GM18951 (cell line): ENCODE results near the gene BRDT.

Experiments
- POLR2A ChIP-seq: IDR thresholded peaks from 4 replicates; pipeline ENCODE4 v1.6.1; 2011; ENCODE audit warnings: mild to moderate bottlenecking; ENCODE audit not compliant: insufficient read length, insufficient read depth; ENCODE audit errors: extremely low read depth
- in situ Hi-C: fragments of 300-500 bp; cut with MboI; formaldehyde crosslinking; loops from one replicate; pipeline ENCODE4 v1.12.0; 2022; ENCODE audit warnings: low sequenced_read_pairs, mixed read lengths, inconsistent platforms; ENCODE audit not compliant: unreplicated experiment

The BRDT gene

GRCh38 chr1:91949356-91949699, at the start of gene BRDT:
Gene BRDT (plus strand): TSS chr1:91949401. CDS start chr1:91962755, 13,354 bp downstream.
- in situ Hi-C loops: loop anchor here (25.0 kb wide), 1 partner anchor 662 kb away; no protein-coding TSS in a partner anchor
- TF ChIP-seq POLR2A: no peak

GRCh38 chr1:91900562-91900961, 48.6 kb upstream of the BRDT start:
- in situ Hi-C loops: no loop called here
- TF ChIP-seq POLR2A: no peak

DNA sequence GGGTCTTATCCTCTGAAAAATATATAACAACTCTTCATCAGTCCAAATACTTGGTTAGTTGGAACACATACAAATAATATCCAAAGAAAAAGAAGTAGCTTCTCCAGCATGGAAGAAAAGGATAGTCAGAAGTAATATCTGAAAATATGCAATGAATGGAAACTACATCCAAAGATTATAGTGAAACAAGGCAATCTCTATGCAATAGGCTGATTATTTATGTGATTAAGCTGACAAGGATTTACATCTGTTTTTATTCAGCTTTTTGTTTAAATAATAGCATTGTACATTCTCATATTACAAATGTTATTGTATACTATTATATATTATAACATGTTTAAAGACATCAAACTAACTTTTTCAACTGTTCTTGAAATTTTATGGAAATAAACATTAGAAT, 48.0 kb upstream of the BRDT start:
- TF ChIP-seq POLR2A: no peak
- in situ Hi-C loops: no loop called here

- in situ Hi-C loops: no loop called here
- TF ChIP-seq POLR2A: no peak
These were observed 36.9 kb upstream of the BRDT start for GRCh38 chr1:91912266-91912665.

GRCh38 chr1:91913018-91913417, 36.2 kb upstream of the BRDT start:
- in situ Hi-C loops: no loop called here
- no peak for TF ChIP-seq POLR2A

DNA sequence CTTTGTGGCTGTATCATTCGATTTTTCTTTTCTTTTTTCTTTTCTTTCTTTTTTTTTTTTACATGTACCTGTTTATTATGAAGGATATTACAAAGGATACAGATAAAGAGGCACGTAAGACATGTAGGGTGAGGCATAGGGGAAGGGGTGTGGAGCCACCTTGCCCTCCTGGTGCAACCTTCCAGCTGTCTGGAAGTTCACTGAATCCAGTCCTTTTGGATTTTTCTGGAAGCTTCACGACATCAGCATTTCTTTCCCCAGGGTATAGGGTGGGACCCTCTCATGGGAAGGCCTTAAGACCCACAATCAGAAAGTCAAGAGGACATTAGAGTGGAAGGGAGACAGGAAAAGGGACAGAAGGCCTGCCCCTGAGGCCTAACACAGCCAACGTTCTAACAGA, 33.2 kb upstream of the BRDT start:
- in situ Hi-C loops: no loop called here
- no peak for TF ChIP-seq POLR2A

DNA sequence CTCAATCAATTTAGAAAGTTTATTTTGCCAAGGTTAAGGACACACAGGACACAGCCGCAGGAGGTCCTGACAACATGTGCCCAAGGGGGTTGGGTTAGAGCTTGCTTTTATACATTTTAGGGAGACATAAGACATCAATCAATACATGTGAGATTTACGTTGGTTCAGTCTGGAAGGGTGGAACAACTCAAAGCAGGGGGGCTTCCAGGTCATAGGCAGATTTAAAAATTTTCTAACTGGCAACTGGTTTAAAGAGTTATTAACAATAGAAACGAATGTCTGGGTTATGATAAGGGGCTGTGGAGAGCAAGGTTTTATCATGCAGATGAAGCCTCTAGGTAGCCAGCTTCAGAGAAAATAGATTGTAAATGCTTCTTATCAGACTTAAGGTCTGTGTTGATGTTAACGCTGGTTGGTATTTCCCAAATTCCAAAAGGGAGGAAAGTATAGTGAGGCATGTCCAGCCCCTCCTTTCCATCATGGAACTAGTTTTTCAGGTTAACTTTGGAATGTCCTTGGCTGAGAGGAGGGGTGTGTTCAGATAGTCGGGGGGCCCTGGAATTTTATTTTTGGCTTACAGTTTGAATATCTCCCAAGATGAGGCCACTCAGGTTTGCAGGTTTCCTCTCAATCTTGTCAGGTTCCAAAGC, 32.3 kb upstream of the BRDT start:
- in situ Hi-C loops: no loop called here
- TF ChIP-seq POLR2A: no peak

GRCh38 chr1:91919962-91920361, 29.2 kb upstream of the BRDT start:
- in situ Hi-C loops: no loop called here
- no peak for TF ChIP-seq POLR2A

DNA sequence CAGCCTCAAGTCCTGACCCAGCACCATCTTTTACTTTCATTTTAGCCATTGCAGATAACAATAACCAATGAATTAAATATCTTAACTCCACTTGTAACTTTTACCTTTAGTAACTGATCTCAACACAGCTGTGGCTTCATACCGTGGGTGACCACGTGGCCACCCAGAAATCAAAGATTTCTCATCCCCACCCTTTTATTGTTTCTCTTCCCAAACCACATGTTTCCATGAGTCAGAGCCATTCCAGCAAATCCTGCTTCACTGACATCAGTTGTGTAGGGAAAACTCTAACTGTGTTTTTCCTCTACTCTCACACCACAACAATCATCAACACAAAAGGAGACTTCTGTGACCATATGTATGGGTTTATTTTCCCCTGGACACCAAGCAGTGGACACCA, 25.1 kb upstream of the BRDT start:
- TF ChIP-seq POLR2A: no peak
- in situ Hi-C loops: no loop called here

DNA sequence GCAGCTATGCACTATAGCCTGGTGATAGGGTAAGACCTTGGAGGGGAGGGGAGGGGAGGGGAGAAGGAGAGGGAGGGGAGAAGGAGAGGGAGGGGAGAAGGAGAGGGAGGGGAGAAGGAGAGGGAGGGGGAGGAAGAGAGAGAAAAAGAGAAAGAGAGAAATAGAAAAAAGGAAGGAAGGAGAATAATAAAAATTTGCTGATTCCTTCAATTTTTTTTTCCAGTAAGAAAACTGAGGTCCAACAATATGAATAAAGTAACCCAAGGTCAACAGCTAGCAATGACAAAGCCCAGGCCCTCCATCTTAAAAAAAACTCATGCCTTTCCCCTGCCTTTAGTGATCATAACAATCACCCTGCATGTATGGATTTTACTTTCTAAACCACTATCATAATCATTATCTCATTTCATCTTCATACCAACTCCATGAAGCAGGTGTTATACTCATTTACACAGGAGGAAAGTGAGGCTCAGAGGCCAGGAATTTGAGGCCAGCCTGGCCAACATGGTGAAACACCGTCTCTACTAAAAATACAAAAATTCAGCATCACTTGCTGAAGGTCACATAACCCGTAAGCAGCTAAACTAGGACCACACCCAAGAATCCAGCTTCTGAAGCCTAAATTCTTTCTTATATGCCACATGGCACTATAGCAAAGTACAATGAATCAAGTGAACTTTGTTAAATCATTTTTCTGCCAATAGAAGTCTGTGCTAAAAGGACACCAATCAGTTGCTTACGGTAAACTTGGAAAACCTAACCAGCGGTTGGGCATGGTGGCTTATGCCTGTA, 23.4 kb upstream of the BRDT start:
- no peak for TF ChIP-seq POLR2A
- in situ Hi-C loops: loop anchor here (25.0 kb wide), 1 partner anchor 639 kb away; no protein-coding TSS in a partner anchor

GRCh38 chr1:91928026-91928425, 21.2 kb upstream of the BRDT start:
- no peak for TF ChIP-seq POLR2A
- in situ Hi-C loops: loop anchor here (25.0 kb wide), 1 partner anchor 641 kb away; no protein-coding TSS in a partner anchor

- TF ChIP-seq POLR2A: no peak
- in situ Hi-C loops: loop anchor here (25.0 kb wide), 1 partner anchor 642 kb away; no protein-coding TSS in a partner anchor
These were observed 20.0 kb upstream of the BRDT start for GRCh38 chr1:91929250-91929649.

- no peak for TF ChIP-seq POLR2A
- in situ Hi-C loops: loop anchor here (25.0 kb wide), 1 partner anchor 650 kb away; no protein-coding TSS in a partner anchor
These were observed 11.6 kb upstream of the BRDT start for GRCh38 chr1:91937613-91938012.

- TF ChIP-seq POLR2A: no peak
- in situ Hi-C loops: loop anchor here (25.0 kb wide), 1 partner anchor 653 kb away; no protein-coding TSS in a partner anchor
These were observed 8.7 kb upstream of the BRDT start for GRCh38 chr1:91940496-91940895.
